T-helper 2 cell treated with Interferon-gamma antibody and Interleukin-4, amounts not matched to agents 100 ng/mL and 5 ng/mL, for 36 hours (primary cell): ENCODE measurements around the gene TOR1AIP2. TPM values are rescaled to one million over a fixed set of nuclear protein-coding genes. Genes with fewer than 3 reads are reported as not detected.

Experiments
- intact Hi-C: fragments of 100-400 bp; cut with micrococcal nuclease; formaldehyde crosslinking; loops from one replicate; pipeline ENCODE4 v1.15.1; 2023
- total RNA-seq: library from RNA; stranded (reverse); gene quantifications from 2 replicates; pipeline ENCODE4 v1.2.3, GENCODE V29; 2022

Gene TOR1AIP2
- total RNA-seq, 1 donor from 2014 or later: 50.0 TPM

- intact Hi-C loops: no loop called here
Observed at GRCh38 chr1:179826626-179827280, 50.9 kb downstream of the TOR1AIP2 start.

GRCh38 chr1:179825798-179826460, 51.7 kb downstream of the TOR1AIP2 start:
- intact Hi-C loops: no loop called here

GRCh38 chr1:179825206-179825605, 52.4 kb downstream of the TOR1AIP2 start:
- intact Hi-C loops: no loop called here

- intact Hi-C loops: no loop called here
Observed at GRCh38 chr1:179824265-179824664, 53.3 kb downstream of the TOR1AIP2 start.

- intact Hi-C loops: no loop called here
Observed at GRCh38 chr1:179823693-179824092, 53.9 kb downstream of the TOR1AIP2 start.

- intact Hi-C loops: no loop called here
Observed at GRCh38 chr1:179822065-179822464, 55.5 kb downstream of the TOR1AIP2 start.

- intact Hi-C loops: no loop called here
Observed at GRCh38 chr1:179821524-179821923, 56.1 kb downstream of the TOR1AIP2 start.

- intact Hi-C loops: no loop called here
Observed at GRCh38 chr1:179820226-179820970, 57.2 kb downstream of the TOR1AIP2 start.

GRCh38 chr1:179818743-179819173, 58.8 kb downstream of the TOR1AIP2 start:
- intact Hi-C loops: loop anchor here (10.0 kb wide), 1 partner anchor 1284 kb away; no protein-coding TSS in a partner anchor

- intact Hi-C loops: loop anchor here (10.0 kb wide), 1 partner anchor 1283 kb away; no protein-coding TSS in a partner anchor
Observed at GRCh38 chr1:179818260-179818659, 59.3 kb downstream of the TOR1AIP2 start.

GRCh38 chr1:179817789-179818188, 59.8 kb downstream of the TOR1AIP2 start:
- intact Hi-C loops: loop anchor here (10.0 kb wide), 1 partner anchor 1283 kb away; no protein-coding TSS in a partner anchor

GRCh38 chr1:179817056-179817455, 60.5 kb downstream of the TOR1AIP2 start:
- intact Hi-C loops: loop anchor here (10.0 kb wide), 1 partner anchor 1282 kb away; no protein-coding TSS in a partner anchor

- intact Hi-C loops: loop anchor here (10.0 kb wide), 1 partner anchor 1282 kb away; no protein-coding TSS in a partner anchor
Observed at GRCh38 chr1:179816196-179816960, 61.2 kb downstream of the TOR1AIP2 start.

GRCh38 chr1:179815641-179816040, 62.0 kb downstream of the TOR1AIP2 start:
- intact Hi-C loops: loop anchor here (2.0 to 10.0 kb wide), 3 partner anchors 67 to 1281 kb away; partner anchors contain the start of genes TOR1AIP1 and TOR3A

GRCh38 chr1:179814546-179814838, 63.1 kb downstream of the TOR1AIP2 start:
- intact Hi-C loops: loop anchor here (1.0 to 10.0 kb wide), 4 partner anchors 68 to 1280 kb away; partner anchors contain the start of genes TOR1AIP1 and TOR3A

- intact Hi-C loops: loop anchor here (1.0 to 10.0 kb wide), 4 partner anchors 69 to 1279 kb away; partner anchors contain the start of genes TOR1AIP1 and TOR3A
Observed at GRCh38 chr1:179813626-179814545, 63.7 kb downstream of the TOR1AIP2 start.

GRCh38 chr1:179812501-179813292, 64.9 kb downstream of the TOR1AIP2 start:
- intact Hi-C loops: loop anchor here (10.0 kb wide), 1 partner anchor 1278 kb away; no protein-coding TSS in a partner anchor

- intact Hi-C loops: loop anchor here (1.0 to 10.0 kb wide), 2 partner anchors 104 to 1276 kb away; no protein-coding TSS in a partner anchor
Observed at GRCh38 chr1:179810367-179810715, 67.3 kb downstream of the TOR1AIP2 start.
